Lower lobe of right lung (tissue), 2 donors: ENCODE results near the gene SLC15A1. TPM values are rescaled to one million over a fixed set of nuclear protein-coding genes. Genes with fewer than 3 reads are reported as not detected.

Experiments used
- ATAC-seq, 2 donors: fragments of 200-7000 bp; cut with Tn5 transposase; one replicate each; pipeline ENCODE4 v1.9.1; 2020 to 2022; ENCODE audit warnings: mild to moderate bottlenecking in 2 of 2, moderate library complexity in 2 of 2
- DNase-seq: peaks from one replicate; pipeline ENCODE4 v3.0.0-alpha.2; 2020
- H3K27ac ChIP-seq: fragments of 200-600 bp; one replicate; pipeline ENCODE4 v1.8.0; 2022
- H3K27me3 ChIP-seq: fragments of 200-600 bp; one replicate; pipeline ENCODE4 v1.8.0; 2022; ENCODE audit warnings: low read depth
- H3K36me3 ChIP-seq: fragments of 200-600 bp; one replicate; pipeline ENCODE4 v1.8.0; 2022; ENCODE audit warnings: mild to moderate bottlenecking
- H3K4me1 ChIP-seq: fragments of 200-600 bp; one replicate; pipeline ENCODE4 v1.8.0; 2022
- H3K4me3 ChIP-seq: fragments of 200-600 bp; one replicate; pipeline ENCODE4 v1.8.0; 2022; ENCODE audit warnings: mild to moderate bottlenecking
- H3K9me3 ChIP-seq: fragments of 200-600 bp; one replicate; pipeline ENCODE4 v1.8.0; 2022
- intact Hi-C: fragments of 100-400 bp; cut with DNase I; formaldehyde crosslinking; loops from one replicate; pipeline ENCODE4 v1.11.0; 2022
- total RNA-seq: library from RNA; stranded (reverse); fragmentation: NEBNext Ultra II Directional; extraction: Animal tissue kit (Norgen Biotek cat#: 25700); gene quantifications from one replicate; pipeline ENCODE4 v1.2.1, GENCODE V29; 2021
- TF ChIP-seq, protein P1 (sequence below): fragments of 200-600 bp; IDR thresholded peaks from one replicate; pipeline ENCODE4 v1.8.0; 2022; ENCODE audit warnings: antibody characterized with exemption, mild to moderate bottlenecking
- donor health status: DM: no; HTN: yes; CAD: no; lungs with severe emphysema.

Gene SLC15A1
- total RNA-seq, 1 donor from 2014 or later = not detected

DNA sequence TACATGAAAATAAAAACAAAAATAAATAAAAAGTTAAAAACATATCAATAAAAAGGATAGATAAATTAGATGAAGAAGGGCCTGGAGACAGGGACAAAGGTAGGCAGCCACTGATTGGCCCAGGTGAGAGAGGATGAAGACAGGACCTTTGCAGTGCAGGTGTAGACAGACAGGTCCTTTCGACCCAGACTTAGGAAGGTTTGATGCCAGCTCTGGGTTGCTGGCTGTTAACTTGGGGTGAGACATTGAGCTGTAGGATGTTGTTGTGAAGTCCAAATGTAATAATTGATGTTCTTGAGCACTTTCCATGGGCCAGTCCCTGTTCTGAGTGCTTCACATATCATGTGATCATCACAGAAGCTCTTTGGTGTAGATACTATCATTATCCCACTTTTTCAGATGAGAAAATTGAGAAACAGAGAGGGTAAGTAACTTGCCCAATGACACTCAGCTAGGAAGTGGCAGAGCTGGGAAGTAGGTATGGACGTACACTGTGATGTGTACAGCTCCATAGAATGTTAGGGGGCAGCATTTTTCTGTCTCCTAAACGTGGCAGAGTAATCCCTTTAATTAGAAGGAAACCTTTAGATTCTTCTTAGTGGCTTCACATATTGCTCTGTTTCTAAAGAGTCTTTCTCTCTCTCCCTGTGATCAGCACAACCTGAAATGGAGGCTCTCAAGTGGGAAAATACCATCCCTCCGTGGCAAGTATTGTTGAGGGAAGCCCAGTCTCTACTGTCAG lies 99.6 kb downstream of the SLC15A1 start:
- no peaks in the 10 kb centered on the region for H3K27me3 ChIP-seq
- no peaks in the 10 kb centered on the region for H3K36me3 ChIP-seq
- H3K4me1 ChIP-seq = peaks cover 24% of the 10 kb centered on the region
- ATAC-seq = no peak
- no peaks in the 10 kb centered on the region for H3K9me3 ChIP-seq
- intact Hi-C loops = loop anchor here (10.0 kb wide), 1 partner anchor 208 kb away; no protein-coding TSS in a partner anchor
- TF ChIP-seq, protein P1, sequence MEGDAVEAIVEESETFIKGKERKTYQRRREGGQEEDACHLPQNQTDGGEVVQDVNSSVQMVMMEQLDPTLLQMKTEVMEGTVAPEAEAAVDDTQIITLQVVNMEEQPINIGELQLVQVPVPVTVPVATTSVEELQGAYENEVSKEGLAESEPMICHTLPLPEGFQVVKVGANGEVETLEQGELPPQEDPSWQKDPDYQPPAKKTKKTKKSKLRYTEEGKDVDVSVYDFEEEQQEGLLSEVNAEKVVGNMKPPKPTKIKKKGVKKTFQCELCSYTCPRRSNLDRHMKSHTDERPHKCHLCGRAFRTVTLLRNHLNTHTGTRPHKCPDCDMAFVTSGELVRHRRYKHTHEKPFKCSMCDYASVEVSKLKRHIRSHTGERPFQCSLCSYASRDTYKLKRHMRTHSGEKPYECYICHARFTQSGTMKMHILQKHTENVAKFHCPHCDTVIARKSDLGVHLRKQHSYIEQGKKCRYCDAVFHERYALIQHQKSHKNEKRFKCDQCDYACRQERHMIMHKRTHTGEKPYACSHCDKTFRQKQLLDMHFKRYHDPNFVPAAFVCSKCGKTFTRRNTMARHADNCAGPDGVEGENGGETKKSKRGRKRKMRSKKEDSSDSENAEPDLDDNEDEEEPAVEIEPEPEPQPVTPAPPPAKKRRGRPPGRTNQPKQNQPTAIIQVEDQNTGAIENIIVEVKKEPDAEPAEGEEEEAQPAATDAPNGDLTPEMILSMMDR = no peak
- H3K27ac ChIP-seq = no peak overlapping the region
- DNase-seq = no peak
- H3K4me3 ChIP-seq = no peak overlapping the region

GRCh38 chr13:98652276-98652675 lies 100.2 kb downstream of the SLC15A1 start:
- TF ChIP-seq, protein P1 = no peak
- Histone ChIP-seq H3K36me3 (no peaks in the 10 kb centered on the region), H3K27ac (no peak overlapping the region), H3K4me1 (peaks cover 20% of the 10 kb centered on the region), H3K4me3 (no peak overlapping the region), H3K9me3 (no peaks in the 10 kb centered on the region), H3K27me3 (no peaks in the 10 kb centered on the region)
- ATAC-seq = no peak
- DNase-seq = no peak
- intact Hi-C loops = loop anchor here (10.0 kb wide), 1 partner anchor 207 kb away; no protein-coding TSS in a partner anchor

DNA sequence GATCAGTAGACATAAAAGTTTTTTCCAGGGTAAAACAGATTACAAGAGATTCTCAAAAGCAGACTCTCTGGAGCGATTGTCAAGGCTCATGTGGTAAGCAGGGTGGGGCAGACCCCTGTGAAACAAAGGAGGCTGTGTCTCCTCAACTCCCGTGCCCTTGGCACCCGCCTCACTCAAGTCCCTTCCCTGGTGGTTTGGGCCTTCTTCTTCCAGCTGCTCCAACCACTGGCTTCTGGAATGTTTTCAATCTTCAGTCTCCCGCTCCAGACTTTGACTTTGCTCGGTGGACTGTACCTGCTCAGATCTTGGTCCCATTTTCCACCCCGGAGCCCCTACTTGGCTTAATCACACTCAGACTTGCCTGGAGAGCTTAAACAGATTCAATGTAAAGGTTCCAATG lies 100.7 kb downstream of the SLC15A1 start:
- Histone ChIP-seq H3K9me3 (no peaks in the 10 kb centered on the region), H3K36me3 (no peaks in the 10 kb centered on the region), H3K4me1 (peaks cover 20% of the 10 kb centered on the region), H3K4me3 (no peak overlapping the region), H3K27ac (no peak overlapping the region), H3K27me3 (no peaks in the 10 kb centered on the region)
- no peak for DNase-seq
- TF ChIP-seq, protein P1 = no peak
- intact Hi-C loops = loop anchor here (10.0 kb wide), 1 partner anchor 207 kb away; no protein-coding TSS in a partner anchor
- ATAC-seq = no peak

GRCh38 chr13:98650396-98651107 lies 101.9 kb downstream of the SLC15A1 start:
- peaks cover 20% of the 10 kb centered on the region for H3K4me1 ChIP-seq
- TF ChIP-seq, protein P1 = no peak
- peak; percentile 58 for DNase-seq
- H3K4me3 ChIP-seq = no peak overlapping the region
- no peaks in the 10 kb centered on the region for H3K27me3 ChIP-seq
- peak; percentile 65 to 69 for ATAC-seq
- no peak overlapping the region for H3K27ac ChIP-seq
- no peaks in the 10 kb centered on the region for H3K36me3 ChIP-seq
- no peaks in the 10 kb centered on the region for H3K9me3 ChIP-seq
- intact Hi-C loops = loop anchor here (10.0 kb wide), 1 partner anchor 206 kb away; no protein-coding TSS in a partner anchor

GRCh38 chr13:98649861-98650260 lies 102.6 kb downstream of the SLC15A1 start:
- ATAC-seq (no peak), DNase-seq (no peak)
- Histone ChIP-seq H3K4me1 (peaks cover 20% of the 10 kb centered on the region), H3K27me3 (no peaks in the 10 kb centered on the region), H3K36me3 (no peaks in the 10 kb centered on the region), H3K4me3 (no peak overlapping the region), H3K9me3 (no peaks in the 10 kb centered on the region), H3K27ac (no peak overlapping the region)
- TF ChIP-seq, protein P1 = no peak
- intact Hi-C loops = loop anchor here (10.0 kb wide), 1 partner anchor 205 kb away; no protein-coding TSS in a partner anchor
